ENCODE results near the gene CDH15.
"Not testable (repeated sequence)": the region's sequence is repeated elsewhere in the genome, so short reads cannot be mapped to it uniquely, and the experiment has no call there.

The CDH15 gene

DNA sequence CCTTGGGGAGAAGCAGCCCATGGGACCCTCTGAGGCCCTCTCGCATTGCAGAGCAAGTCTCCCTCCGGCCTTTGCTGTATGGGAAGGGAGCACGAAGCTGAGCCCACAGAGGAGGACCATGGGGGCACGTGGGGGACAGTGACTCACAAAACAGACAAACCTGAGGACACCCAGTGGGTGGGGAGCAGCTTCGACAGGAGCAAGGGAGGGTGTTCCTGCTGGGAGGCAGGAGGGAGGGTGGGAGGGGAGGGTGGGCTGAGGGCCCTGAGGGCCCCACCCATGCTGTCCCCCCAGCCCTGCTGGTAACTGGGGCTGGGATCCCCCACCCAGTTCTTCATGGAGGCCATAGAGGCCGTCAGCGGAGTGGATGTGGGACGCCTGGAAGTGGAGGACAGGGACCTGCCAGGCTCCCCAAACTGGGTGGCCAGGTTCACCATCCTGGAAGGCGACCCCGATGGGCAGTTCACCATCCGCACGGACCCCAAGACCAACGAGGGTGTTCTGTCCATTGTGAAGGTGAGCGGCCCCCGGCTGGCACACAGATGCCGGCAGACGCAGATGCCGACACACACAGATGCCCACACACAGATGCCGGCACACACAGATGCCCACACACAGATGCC, 16.3 kb downstream of the CDH15 start:
- no peak for DNase-seq (ENCODE audit: low read depth)

DNA sequence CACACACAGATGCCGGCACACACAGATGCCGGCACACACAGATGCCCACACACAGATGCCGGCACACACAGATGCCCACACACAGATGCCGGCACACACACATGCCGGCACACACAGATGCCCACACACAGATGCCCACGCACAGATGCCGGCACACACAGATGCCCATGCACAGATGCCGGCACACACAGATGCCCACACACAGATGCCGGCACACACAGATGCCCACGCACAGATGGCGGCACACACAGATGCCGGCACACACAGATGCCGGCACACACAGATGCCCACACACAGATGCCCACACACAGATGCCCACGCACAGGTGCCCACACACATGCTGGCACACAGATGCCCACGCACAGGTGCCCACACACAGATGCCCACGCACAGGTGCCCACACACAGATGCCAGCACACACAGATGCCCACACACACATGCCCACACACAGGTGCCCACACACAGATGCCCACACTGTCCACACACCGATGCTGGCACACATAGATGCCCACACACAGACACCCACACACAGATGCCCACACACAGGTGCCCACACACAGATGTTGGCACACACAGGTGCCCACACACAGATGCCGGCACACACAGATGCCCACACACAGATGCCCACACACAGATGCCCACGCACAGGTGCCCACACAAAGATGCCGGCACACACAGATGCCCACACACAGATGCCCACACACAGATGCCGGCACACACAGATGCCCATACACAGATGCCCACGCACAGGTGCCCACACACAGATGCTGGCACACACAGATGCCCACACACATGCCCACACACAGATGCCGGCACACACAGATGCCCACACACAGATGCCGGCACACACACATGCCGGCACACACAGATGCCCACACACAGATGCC, 17.2 kb downstream of the CDH15 start:
- DNase-seq (ENCODE audit: low read depth), result not testable (repeated sequence)

DNA sequence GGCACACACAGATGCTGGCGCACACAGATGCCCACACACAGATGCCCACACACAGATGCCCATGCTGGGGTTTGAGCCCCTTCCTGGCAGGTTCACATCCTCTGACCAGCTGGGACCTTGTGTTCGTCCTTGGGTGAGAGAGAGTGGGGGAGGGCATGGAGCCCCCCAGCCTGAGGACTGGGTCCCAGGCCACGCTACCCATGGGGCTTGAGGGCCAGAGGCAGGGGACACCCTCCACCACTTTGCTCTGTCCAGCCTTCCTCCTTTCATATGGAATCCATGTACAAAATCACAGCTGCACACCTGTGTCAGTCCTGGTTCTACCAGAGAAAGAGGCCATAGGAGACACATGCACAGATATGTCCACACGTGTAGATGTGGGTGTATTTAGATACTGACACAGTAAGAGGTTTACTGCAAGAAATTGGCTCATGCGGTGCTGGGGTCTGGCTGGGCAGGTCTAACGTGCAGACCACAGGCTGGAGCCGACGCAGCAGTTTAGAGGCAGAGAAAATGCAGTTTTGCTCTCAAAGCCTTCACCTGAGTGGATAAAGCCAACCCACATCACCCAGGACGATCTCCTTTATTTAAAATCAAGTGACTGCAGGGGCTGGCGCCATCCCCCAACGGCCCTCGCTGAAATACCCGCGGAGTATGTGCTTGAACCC, 17.9 kb downstream of the CDH15 start:
- no peak for DNase-seq (ENCODE audit: low read depth)

DNA sequence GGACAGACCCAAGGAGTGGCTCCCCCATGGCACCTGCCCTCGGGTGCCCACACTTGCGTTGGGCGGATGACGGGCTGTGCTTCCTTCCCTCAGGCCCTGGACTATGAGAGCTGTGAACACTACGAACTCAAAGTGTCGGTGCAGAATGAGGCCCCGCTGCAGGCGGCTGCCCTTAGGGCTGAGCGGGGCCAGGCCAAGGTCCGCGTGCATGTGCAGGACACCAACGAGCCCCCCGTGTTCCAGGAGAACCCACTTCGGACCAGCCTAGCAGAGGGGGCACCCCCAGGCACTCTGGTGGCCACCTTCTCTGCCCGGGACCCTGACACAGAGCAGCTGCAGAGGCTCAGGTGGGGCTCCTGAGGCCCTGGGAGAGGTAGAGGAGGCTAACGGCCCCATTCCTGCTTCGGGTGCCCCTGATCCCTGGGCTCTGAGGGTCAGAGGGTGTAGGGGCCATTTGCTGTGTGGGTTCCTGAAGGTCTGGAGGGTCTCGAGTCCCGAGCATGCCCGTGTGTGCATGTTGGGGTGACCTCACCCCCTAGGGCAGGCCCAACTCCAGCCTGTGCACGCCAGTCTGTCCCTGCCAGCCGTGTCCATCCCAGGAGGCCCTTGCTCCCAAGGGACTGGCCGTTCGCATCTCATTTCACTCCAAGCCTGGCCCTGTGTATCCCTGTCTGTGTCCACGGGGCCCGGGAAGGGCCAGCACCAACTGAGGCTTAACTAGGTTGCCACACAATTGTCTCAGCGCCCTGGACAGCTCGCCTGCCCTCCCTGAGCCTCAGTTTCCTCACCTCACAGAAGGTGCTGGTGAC, 18.8 kb downstream of the CDH15 start:
- no peak for DNase-seq (ENCODE audit: low read depth)

DNA sequence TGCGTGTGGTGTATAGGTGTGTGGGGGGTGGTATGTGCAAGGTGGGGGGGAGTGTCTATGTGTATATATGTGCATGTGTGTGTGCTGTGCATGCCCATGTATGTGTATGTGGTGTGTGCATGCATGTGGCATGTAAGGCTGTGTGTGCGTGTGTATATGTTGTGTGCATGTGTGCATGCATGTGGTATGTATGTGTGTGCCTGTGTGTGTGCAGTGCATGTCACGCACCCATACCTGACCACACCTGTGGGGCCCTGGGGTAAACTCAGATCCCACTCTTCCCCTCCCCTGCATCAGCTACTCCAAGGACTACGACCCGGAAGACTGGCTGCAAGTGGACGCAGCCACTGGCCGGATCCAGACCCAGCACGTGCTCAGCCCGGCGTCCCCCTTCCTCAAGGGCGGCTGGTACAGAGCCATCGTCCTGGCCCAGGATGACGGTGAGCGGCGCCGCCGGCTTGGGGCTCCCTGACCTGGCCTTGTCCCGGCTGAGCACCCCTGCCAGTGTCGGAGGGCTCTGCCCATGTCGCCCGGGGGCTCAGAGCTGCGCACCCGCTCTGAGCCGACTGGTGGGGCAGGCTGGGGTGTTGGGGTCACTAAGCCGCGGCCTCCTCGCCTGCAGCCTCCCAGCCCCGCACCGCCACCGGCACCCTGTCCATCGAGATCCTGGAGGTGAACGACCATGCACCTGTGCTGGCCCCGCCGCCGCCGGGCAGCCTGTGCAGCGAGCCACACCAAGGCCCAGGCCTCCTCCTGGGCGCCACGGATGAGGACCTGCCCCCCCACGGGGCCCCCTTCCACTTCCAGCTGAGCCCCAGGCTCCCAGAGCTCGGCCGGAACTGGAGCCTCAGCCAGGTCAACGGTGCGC, 19.7 kb downstream of the CDH15 start:
- no peak for DNase-seq (ENCODE audit: low read depth)

DNA sequence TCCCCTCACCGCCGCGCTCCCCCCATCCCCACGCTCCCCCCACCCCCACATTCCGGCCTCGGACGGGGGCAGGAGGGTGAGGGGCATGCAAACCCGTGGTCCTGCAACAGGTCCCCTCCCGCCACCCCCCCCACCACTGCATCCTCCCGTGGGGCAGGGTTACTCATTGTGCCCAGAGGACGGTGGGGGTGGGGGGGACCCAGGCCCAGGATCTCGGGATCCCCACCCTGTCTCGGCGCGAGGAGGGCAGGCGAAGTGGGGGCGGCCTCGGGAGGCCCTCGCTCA, 20.3 kb downstream of the CDH15 start:
- no peak for DNase-seq (ENCODE audit: low read depth)

DNA sequence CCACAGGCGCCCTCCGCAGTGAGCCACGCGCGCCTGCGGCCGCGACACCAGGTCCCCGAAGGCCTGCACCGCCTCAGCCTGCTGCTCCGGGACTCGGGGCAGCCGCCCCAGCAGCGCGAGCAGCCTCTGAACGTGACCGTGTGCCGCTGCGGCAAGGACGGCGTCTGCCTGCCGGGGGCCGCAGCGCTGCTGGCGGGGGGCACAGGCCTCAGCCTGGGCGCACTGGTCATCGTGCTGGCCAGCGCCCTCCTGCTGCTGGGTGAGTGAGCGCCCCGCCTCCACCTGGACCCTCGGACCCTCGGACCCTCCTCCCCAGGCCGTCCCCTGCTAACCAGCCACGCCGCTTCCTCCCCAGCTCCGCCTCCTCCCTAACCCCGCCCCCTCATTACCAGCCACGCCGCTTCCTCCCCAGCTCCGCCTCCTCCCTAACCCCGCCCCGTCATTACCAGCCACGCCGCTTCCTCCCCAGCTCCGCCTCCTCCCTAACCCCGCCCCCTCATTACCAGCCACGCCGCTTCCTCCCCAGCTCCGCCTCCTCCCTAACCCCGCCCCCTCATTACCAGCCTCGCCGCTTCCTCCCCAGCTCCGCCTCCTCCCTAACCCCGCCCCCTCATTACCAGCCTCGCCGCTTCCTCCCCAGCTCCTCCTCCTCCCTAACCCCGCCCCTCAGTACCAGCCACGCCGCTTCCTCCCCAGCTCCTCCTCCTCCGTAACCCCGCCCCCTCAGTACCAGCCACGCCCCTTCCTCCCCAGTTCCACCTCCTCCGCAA, 20.8 kb downstream of the CDH15 start:
- not testable (repeated sequence) for DNase-seq (ENCODE audit: low read depth)

DNA sequence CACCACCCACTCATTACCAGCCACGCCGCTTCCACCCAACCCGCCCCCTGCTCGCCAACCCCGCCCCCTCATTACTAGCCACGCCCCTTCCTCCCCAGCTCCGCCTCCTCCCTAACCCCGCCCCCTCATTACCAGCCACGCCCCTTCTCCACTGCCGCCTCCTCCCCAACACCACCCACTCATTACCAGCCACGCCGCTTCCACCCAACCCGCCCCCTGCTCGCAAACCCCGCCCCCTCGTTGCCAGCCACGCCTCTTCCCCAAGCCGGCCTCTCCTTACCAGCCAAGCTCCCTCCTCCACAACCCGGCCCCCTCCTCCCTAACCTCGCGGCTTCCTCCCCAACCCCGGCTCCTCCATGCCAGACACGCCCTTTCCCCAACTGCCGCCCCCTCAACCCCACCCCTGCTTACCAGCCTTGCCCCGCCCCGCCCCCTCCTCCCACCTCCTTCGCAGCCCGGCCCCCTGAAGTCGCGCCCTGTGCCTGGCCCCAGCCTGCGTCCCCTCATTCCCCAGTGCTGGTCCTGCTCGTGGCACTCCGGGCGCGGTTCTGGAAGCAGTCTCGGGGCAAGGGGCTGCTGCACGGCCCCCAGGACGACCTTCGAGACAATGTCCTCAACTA, 21.5 kb downstream of the CDH15 start:
- peak; percentile 41 for DNase-seq (ENCODE audit: low read depth)

DNA sequence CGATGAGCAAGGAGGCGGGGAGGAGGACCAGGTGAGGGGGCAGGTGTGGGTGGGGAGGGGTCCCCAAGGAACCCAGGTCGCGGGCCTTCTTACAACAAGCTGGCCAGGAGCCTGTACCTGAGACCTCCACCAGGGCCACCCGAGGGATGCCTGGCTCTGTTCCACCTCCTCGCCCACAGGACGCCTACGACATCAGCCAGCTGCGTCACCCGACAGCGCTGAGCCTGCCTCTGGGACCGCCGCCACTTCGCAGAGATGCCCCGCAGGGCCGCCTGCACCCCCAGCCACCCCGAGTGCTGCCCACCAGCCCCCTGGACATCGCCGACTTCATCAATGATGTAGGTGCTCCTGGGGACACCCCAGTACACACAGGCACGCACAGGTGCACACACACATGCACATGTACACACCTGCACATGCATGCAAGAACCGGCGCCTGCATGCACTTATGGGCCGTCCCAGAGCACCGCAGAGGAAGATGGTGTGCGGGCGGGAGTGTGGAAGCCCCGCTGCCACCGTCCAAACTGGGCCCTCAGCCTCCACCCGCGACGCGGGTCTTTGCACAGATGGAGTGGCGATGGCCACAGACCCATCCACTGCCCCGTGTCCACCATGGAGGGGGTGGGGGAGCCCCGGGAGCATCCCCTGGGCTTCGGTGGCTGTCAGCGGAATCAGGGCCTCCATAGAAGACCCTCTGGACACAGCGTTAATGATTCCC, 22.2 kb downstream of the CDH15 start:
- DNase-seq (ENCODE audit: low read depth), result no peak

DNA sequence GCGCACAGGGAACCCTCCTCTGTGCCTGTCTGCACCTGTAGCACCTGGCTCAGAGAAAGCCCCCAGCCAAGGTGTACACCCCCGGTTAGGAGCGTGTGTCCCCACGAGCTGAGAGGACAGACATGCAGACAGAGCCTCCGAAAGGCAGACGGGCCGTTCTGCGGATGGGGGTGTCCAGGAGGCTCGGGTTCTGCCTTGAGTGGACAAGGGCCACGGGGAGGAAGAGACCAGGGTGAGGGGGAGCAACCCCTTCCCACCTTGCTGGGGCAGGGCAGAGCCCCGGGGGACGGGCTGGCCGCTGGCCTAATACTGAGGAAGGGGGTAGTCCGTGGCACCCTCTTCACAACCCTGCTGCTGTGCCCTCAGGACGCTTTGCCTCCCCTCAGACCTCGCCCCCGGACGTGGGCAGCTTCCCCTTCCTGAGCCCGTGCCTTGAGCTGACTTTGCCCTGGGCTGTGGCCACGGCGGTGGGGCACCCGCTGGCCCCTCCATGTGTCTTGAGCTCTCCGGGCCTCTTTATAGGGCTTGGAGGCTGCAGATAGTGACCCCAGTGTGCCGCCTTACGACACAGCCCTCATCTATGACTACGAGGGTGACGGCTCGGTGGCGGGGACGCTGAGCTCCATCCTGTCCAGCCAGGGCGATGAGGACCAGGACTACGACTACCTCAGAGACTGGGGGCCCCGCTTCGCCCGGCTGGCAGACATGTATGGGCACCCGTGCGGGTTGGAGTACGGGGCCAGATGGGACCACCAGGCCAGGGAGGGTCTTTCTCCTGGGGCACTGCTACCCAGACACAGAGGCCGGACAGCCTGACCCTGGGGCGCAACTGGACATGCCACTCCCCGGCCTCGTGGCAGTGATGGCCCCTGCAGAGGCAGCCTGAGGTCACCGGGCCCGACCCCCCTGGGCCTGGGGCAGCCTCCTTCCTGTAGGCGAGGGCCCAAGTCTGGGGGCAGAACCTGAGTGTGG, 23.1 kb downstream of the CDH15 start:
- DNase-seq (ENCODE audit: low read depth), result no peak

DNA sequence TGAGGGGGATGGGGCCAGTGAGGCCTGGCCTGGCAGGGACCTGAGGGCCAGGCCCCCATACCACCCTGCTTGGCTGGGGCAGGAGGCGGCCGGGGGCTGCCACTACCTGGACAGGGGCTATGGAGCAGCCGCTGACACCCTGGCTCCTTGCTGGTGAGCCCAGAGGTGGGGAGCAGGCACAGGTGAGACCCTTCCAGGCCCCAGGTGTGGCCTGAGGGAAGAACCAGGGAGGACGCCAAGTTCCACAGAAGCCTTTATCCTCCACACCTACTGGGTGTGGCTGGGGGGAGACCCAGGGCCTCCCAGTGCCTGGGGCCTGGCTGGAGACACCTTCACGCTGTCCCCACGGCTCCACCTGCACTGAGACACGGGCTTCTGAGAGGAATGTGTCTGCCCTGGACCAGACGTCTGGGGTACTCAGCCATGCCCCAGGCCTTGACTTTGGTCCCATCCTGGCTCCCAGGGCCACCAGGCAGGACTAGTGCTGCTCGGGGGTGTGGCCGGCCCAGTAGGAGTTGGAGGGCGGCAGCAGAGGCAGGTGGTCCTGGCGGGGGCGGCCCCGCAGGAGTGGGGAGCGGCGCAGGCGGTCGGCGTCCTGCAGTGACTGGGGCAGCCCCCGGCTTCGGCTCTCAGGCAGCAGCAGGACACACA, 24.1 kb downstream of the CDH15 start:
- DNase-seq (ENCODE audit: low read depth), result no peak

DNA sequence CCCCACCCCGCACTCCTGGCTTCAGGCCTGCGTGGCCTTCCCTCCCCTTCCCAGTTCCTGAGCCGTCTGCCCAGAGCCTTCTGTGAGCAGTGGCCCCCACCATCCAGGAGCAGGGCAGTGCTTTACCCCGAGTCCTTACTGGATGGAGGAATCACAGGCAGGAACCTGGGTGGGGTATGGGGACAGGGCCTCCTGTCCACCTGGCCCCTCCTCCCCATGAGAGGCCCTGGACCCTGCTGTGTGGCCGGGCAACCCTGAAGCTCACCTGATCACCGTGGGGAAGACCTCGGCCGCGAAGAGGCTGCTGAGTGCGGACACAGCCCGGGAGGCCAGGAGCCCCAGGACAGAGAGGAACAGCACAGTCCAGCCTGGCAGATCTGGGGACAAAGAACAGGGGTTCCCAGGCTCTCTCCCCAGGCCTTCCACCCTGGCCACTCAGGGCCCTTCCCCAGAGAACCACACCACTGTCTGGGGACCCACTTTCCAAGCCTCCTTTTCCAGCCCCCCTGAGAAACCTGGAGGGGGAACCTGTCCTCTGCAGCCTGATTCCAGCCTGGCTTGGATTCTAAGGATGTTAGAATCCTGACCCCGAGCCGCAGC, 25.6 kb downstream of the CDH15 start:
- DNase-seq (ENCODE audit: low read depth), result no peak

DNA sequence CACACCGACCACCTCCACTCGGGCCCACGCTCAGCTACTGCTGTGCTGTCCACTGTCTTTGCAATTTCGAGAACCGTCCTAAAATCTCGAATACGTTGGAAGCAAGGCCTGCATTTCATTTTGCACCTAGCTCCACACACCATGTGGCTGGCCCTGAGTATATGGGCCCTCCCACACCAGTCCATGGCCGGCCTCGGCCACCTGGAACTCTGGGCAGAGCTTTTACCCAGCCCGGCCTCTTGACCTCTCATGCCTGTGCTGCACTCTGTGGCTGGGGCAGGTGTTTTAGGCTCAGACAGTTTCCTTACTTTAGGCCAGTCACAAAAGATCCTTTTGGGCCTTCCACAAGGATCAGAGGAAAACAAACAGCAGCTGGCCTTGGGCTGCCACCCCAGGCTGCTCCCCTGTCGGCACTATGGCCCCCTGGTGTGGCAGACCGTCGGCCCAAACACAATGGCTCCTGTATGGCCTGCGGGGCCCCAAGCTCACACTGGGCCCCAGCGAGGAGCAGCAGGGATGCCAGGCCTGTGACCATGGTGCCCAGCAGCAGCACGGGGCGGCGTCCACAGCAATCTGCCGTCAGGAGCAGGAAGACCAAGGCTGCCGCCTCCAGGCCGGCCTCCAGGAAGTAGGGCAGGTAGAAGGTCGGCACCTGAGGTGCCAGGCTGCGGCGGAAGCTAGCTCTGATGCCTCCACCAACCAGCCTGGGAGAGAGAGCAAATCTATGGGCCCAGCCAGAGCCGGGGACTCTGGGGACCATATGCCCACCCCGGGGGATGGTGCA, 26.3 kb downstream of the CDH15 start:
- no peak for DNase-seq (ENCODE audit: low read depth)

DNA sequence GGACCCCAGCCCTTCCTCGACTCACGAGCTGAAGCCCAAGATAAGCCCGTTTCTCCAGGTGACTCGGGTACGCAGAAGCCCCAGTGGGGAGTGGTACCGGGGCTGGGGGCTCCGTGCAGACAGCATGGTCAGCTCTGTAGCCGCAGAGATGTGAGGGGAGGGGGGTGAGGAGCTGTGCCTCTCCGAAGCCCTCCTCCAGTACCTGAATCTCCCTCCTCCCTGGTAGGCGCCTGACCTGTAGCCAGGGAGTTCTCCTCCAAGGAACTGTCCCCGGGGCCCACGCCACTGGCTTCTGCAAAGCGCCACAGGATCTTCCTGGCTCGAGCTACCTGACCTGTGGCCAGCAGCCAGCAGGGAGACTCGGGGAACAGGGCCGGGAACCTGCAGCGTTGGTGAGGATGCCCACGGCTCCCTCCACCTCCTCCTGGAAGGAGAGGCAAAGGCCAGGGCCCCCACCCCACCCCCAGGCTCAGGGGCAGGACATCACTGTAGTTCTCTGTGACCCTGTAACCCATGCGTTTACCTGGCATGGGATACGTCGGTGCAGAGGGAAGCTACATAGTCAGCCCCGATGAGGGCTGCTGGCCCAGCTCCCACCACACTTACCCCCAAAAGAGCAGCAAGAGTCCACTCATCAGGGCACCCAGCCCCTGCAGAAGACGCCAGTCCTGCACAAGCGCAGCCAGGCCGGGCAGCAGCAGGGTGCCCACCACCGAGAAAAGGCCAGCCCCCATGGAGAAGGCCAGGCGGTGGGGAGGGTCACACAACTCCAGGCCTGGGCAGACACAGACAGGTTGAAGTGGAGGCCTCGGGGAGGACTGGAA, 27.1 kb downstream of the CDH15 start:
- DNase-seq (ENCODE audit: low read depth), result no peak

DNA sequence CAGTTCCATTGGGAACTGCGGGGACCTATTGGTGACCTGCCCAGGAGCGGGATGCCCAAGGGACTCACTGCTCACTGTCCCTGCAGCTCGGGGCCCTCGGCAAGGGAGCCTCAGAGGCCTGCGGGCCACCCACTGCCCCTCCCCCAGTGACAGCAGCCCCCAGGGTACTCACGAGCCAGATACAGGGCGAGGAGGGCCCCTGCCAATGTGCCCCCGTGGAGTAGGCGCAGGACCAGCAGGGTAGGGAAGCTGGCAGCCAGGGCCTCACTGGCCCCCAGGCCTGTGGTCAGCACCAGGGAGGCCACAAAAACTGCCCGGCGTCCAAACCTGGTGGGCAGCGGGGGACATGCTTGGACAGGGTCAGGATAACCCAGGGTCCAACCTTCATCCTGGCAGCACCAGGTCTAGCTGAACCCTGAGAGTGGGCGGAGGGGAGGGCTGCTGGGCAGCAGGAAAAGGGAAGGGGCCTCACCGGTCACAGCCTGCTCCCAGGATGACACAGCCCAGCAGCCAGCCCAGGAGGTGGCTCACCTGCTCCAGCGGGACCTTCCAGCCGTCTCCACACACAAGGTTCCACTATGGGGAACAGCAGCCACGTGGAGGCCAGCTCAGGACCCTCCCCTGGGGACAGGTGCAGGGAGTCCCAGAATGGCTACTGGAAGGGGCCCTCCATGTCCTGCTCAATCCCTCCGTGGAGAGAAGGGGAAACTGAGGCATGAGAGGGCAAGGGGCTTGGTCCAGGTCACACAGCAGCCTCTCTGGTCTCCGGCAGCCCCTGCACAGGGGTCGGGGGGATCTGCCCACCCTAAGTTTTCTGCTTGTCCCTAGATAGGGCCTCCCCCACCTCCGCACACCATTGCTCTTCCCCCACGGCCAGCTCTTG, 27.9 kb downstream of the CDH15 start:
- no peak for DNase-seq (ENCODE audit: low read depth)
